NCI-H1930 (cell line): ENCODE data around the gene POGZ.

Experiments used
- DNase-seq, 2 experiments: peaks; one replicate each; lab custom pipeline; 2025; lab: John Stamatoyannopoulos, UW

POGZ gene

DNA sequence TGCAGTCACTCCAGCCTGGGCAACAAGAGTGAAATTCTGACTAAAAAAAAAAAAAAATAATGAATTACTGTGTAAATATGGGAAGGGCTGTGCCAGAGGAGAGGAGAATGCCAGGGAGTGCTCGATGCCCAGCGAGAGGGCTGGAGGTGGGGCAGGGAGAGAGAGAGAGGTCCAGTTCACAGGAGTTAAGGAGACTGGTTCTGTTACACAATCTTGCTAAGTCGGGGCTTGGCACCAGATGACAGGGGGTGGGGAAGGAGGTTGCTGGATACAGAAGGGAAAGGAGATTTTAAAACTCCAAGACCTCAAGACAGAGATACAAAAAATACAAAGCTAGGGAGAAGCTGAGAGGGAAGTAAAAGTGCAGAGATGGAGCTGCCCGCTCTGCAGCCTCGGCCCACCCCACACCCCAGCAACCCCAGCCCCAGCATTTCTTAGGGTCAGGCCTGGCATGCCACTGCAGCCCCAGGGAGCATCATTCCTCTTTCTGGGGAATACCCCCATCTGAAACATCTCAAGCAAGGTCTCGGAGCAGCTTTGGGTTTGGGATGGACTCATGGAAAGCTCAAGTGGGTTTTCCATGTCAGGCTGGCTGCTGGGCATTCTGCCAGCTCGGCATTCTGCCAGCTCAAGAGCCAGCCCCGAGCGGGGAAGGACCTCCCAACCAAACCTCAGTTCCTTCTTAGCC, 87.8 kb downstream of the POGZ start:
- DNase-seq, result no peak

DNA sequence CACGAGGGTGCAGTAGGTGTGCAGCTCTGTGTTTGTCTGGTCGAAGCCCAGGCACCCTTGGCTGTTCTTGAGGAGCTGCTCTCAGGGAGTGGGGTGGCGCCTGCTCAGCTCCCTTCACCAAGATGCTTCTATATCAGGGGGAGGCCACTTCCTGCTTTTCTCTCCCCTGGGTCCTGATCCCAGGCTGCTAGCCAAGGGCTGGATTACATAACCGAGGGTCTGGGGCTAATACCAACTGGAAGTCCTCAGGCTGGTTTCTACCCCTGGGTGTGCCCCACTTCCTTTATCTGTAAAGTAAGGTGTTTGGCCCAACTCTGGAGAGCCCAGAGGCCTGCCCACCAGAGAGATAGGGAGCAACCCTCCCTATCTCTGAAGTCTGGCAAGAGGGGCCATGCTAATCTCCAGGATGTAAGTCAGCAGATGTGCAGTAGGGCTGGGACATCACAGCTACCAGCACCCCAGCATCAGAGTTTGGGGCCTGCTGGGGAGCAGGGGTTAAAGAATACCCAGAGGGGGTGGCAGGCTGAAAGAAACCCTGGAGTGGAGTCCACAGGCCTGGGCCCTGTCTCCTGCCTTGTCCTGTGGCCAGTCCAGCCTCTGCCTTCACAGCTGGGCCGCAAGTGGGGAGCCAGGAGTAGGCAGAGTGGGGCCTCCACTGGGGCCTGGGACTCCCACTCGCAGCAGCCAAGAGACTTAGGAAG, 88.9 kb downstream of the POGZ start:
- no peak for DNase-seq

GRCh38 chr1:151369621-151370048, 89.7 kb downstream of the POGZ start:
- no peak for DNase-seq

GRCh38 chr1:151369302-151369610, 90.0 kb downstream of the POGZ start:
- DNase-seq, result no peak

DNA sequence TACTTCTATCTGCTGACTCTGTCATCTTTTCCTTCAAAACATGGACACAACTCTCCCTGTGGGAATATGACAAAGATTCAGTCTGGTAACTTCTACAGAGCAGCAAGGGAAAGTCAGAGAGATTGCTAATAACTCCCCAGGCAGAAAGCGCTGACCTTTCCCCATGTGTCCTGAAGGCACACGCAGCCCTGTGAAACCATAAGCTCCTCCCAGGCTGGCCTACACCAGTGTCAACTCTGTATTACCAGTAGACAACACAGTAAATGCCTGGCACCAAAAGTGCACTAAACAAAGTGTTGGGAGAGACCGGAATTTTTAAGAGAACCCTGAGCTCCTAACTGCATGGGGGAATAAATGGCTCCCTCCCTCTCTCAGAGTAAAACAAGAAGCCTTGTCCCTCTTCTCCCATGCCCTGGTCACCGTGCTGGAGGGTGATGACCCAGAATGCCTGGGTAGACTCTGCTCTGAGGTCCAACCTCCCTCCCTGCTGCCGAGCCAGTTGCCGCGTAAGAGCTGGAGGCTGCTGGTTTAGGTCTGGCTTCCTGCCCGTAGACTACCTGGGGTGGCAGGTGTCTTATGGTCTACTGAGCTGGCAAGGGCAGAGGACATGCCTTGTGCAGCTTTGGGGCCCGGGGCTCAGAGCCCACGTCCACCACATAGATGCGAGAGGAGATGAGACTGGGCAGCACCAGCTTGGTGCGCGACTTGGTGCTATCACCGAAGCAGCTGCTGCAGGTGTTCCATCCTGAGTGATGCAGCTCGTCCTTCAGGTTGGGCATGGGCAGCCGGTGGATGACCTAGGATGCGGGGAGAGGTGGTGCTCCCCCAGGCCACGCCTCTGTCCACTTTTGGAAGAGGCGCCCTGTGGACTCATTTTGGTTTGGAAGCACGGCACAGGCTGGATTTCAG, 90.6 kb downstream of the POGZ start:
- DNase-seq, result no peak

GRCh38 chr1:151367658-151368392, 91.5 kb downstream of the POGZ start:
- no peak for DNase-seq

GRCh38 chr1:151364996-151365395, 94.3 kb downstream of the POGZ start:
- no peak for DNase-seq

GRCh38 chr1:151362308-151363155, 96.8 kb downstream of the POGZ start:
- no peak for DNase-seq

- DNase-seq, result no peak
Measured at GRCh38 chr1:151361883-151362282, 97.4 kb downstream of the POGZ start.

GRCh38 chr1:151356696-151357095, 102.6 kb downstream of the POGZ start:
- DNase-seq, result no peak
